ENCODE measurements around the gene ZBTB7C. TPM values are rescaled to one million over a fixed set of nuclear protein-coding genes. Genes with fewer than 3 reads are reported as not detected.

ZBTB7C gene
- total RNA-seq, 1 donor from 2014 or later: 0.11 TPM

DNA sequence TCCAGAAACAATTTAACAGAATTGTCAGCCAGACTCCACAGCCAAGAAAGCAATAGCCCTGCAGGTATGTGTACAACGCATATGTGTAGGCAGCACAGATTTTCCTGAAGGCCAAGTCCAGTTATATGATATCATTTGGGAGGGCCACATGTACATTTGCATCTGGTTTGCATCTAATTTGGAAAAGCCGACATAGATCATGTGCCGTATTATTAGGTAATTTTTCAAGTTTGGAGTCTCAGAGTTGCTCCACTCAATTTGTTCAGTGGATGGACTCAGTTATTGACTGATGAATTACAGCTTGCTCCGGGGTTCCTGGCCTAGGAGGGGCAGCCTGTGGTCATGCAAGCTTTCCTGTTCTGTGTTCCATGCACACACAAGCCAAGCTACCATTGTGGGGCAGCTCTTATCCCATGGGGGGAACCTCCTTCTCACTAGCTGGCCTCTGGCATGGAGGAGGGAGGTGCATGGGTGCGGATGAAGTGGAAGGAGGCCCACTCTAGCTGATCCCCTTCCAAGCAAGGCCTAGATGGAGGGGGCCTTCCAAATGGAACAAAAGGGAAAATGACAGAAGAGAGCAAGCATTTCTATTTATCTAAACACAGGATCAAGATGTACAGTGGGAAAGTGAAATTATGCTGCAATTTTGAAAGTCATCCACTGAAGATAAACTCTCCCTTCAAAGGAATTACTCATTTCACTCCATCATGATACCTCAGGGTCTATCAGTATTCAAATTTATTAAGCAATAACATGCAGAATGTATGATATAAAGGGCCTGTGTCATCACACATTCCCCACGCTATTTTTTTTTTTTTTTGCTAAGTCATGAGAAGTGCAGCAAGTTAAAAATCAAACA lies 276.2 kb downstream of the ZBTB7C start:
- no peaks in the 10 kb centered on the region for H3K36me3 Mint-ChIP-seq (ENCODE audit: unreplicated experiment)
- H3K27me3 Mint-ChIP-seq (ENCODE audit: unreplicated experiment): peaks cover 78% of the 10 kb centered on the region
- no peaks in the 10 kb centered on the region for H3K9me3 Mint-ChIP-seq (ENCODE audit: unreplicated experiment)
- no peak overlapping the region for H3K27ac Mint-ChIP-seq (ENCODE audit: unreplicated experiment)
- no peak for DNase-seq (ENCODE audit: extremely low spot score, unreplicated experiment)
- TF ChIP-seq, protein P1, sequence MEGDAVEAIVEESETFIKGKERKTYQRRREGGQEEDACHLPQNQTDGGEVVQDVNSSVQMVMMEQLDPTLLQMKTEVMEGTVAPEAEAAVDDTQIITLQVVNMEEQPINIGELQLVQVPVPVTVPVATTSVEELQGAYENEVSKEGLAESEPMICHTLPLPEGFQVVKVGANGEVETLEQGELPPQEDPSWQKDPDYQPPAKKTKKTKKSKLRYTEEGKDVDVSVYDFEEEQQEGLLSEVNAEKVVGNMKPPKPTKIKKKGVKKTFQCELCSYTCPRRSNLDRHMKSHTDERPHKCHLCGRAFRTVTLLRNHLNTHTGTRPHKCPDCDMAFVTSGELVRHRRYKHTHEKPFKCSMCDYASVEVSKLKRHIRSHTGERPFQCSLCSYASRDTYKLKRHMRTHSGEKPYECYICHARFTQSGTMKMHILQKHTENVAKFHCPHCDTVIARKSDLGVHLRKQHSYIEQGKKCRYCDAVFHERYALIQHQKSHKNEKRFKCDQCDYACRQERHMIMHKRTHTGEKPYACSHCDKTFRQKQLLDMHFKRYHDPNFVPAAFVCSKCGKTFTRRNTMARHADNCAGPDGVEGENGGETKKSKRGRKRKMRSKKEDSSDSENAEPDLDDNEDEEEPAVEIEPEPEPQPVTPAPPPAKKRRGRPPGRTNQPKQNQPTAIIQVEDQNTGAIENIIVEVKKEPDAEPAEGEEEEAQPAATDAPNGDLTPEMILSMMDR (IDR thresholded peaks at IDR 0.05): no peak
- H3K4me1 Mint-ChIP-seq (ENCODE audit: unreplicated experiment): peaks cover 22% of the 10 kb centered on the region
- H3K4me3 Mint-ChIP-seq (ENCODE audit: unreplicated experiment): no peak overlapping the region

DNA sequence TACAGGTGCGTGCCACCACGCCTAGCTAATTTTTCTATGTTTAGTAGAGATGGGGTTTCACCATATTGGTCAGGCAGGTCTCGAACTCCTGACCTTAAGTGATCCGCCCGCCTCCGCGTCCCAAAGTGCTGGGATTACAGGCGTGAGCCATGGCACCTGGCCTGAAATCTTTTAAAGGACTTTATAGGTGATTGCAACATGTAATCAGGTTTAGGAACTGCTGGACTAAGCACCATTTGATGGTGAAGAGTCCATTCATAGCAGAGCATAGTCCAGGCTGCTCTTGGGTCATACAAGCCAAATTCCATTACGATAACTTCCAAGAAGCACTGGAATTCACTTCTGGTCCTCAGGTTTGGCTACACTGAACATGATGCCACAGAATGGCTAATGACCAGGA lies 278.1 kb downstream of the ZBTB7C start:
- H3K27me3 Mint-ChIP-seq (ENCODE audit: unreplicated experiment): peaks cover 84% of the 10 kb centered on the region
- H3K27ac Mint-ChIP-seq (ENCODE audit: unreplicated experiment): no peak overlapping the region

DNA sequence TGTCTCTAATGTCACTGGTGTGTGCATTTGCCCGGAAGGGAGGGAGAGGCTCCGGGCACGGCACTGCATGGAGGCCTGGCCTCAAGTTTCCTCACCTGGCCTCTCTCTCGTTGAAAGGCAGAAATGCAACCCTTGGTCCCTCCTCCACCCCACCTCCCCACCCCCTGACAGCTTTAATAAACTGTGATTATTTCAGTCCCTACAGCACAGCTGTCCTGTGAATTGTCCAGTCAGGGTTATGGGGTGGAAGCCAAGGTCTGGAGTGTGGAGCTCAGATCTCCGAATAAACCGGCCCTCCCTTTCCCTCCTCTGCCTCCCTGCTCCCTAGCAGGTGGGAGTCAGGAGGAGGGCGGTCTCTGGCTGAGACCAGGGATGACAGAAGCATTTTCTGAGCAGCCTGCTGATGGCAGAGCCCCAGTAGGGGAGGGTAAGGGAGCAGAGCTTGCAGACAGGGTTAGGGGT lies 279.5 kb downstream of the ZBTB7C start:
- TF ChIP-seq, protein P1 (IDR thresholded peaks at IDR 0.05): no peak
- H3K4me1 Mint-ChIP-seq (ENCODE audit: unreplicated experiment): peaks cover 7% of the 10 kb centered on the region
- peaks cover 86% of the 10 kb centered on the region for H3K27me3 Mint-ChIP-seq (ENCODE audit: unreplicated experiment)
- H3K9me3 Mint-ChIP-seq (ENCODE audit: unreplicated experiment): no peaks in the 10 kb centered on the region
- no peak for DNase-seq (ENCODE audit: extremely low spot score, unreplicated experiment)
- no peak overlapping the region for H3K27ac Mint-ChIP-seq (ENCODE audit: unreplicated experiment)
- H3K4me3 Mint-ChIP-seq (ENCODE audit: unreplicated experiment): no peak overlapping the region
- no peaks in the 10 kb centered on the region for H3K36me3 Mint-ChIP-seq (ENCODE audit: unreplicated experiment)

More for the DNA sequence above, 278.1 kb downstream of the ZBTB7C start:
- TF ChIP-seq, protein P1 (IDR thresholded peaks at IDR 0.05): no peak
- no peaks in the 10 kb centered on the region for H3K36me3 Mint-ChIP-seq (ENCODE audit: unreplicated experiment)
- H3K4me3 Mint-ChIP-seq (ENCODE audit: unreplicated experiment): no peak overlapping the region
- no peak for DNase-seq (ENCODE audit: extremely low spot score, unreplicated experiment)
- H3K9me3 Mint-ChIP-seq (ENCODE audit: unreplicated experiment): no peaks in the 10 kb centered on the region
- peaks cover 9% of the 10 kb centered on the region for H3K4me1 Mint-ChIP-seq (ENCODE audit: unreplicated experiment)

DNA sequence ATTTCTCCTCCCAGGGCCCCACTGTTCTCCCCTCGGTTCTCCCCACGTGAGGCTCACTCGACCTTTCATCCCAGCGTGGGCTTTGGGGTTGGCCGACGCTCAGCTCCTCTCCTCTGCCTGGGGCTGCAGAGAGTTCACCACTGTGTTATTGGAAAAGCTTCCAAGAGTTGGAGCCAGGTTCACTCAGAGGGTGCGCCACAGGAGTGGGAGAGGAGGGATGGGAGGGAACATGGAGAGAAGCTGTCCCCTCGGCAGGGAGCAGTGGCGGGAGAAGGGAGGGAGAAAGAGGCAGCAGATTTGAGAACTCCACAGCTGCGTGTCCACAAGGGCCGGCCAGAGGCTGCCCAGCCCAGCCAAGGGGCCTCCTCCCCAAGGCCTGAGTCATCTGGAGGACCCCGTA lies 281.6 kb downstream of the ZBTB7C start:
- H3K9me3 Mint-ChIP-seq (ENCODE audit: unreplicated experiment): no peaks in the 10 kb centered on the region
- no peaks in the 10 kb centered on the region for H3K36me3 Mint-ChIP-seq (ENCODE audit: unreplicated experiment)
- peaks cover 86% of the 10 kb centered on the region for H3K27me3 Mint-ChIP-seq (ENCODE audit: unreplicated experiment)
- no peaks in the 10 kb centered on the region for H3K4me1 Mint-ChIP-seq (ENCODE audit: unreplicated experiment)
- H3K4me3 Mint-ChIP-seq (ENCODE audit: unreplicated experiment): no peak overlapping the region
- TF ChIP-seq, protein P1 (IDR thresholded peaks at IDR 0.05): no peak
- no peak overlapping the region for H3K27ac Mint-ChIP-seq (ENCODE audit: unreplicated experiment)
- no peak for DNase-seq (ENCODE audit: extremely low spot score, unreplicated experiment)

DNA sequence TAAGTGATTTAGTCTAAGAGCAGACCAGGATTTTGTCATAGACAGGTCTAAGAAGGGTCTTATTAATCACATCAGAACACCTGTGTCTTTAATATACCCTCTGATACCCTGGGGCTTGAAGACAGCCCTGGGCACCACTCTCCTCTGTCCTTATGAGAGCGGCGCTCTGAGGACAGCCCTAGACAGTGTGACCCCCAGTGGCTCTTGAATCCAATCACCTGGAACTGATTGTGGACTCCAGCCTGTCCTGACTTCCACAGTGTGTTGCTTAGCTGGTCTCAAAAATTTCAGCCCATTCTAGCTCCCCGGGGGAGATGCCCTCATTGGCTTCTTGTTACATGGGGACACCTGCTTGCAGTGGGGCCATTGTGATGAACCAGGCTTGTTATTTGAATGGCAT lies 282.9 kb downstream of the ZBTB7C start:
- H3K4me3 Mint-ChIP-seq (ENCODE audit: unreplicated experiment): no peak overlapping the region
- no peaks in the 10 kb centered on the region for H3K4me1 Mint-ChIP-seq (ENCODE audit: unreplicated experiment)
- H3K36me3 Mint-ChIP-seq (ENCODE audit: unreplicated experiment): no peaks in the 10 kb centered on the region
- no peak for DNase-seq (ENCODE audit: extremely low spot score, unreplicated experiment)
- H3K27ac Mint-ChIP-seq (ENCODE audit: unreplicated experiment): no peak overlapping the region
- TF ChIP-seq, protein P1 (IDR thresholded peaks at IDR 0.05): no peak
- H3K9me3 Mint-ChIP-seq (ENCODE audit: unreplicated experiment): no peaks in the 10 kb centered on the region
- H3K27me3 Mint-ChIP-seq (ENCODE audit: unreplicated experiment): peaks cover 89% of the 10 kb centered on the region

Data from osteocyte (in vitro differentiated cells).